RWPE1 (cell line): ENCODE data around the gene ARFGEF3.
A peak's percentile ranks its signal among the peaks of the same experiment; 100 is the strongest.

Source experiments
- CTCF ChIA-PET: fragments of 350-600 bp; sonication (Branson Sonifier 250); formaldehyde crosslinking; extraction: SDS; loops from one replicate; lab custom pipeline; 2021; lab: Yijun Ruan, JAX
- POLR2A ChIA-PET: fragments of 400-600 bp; formaldehyde crosslinking; extraction: SDS; loops from one replicate; lab custom pipeline; 2020; ENCODE audit warnings: antibody characterized with exemption; ENCODE audit not compliant: low non-redundant PET; lab: Yijun Ruan, JAX
- DNase-seq: peaks from one replicate; pipeline ENCODE4 v3.0.0; 2012; ENCODE audit warnings: low spot score
- H3K27ac ChIP-seq: fragments of 450-650 bp; 2 replicates; pipeline ENCODE4 v1.5.1; 2017
- CTCF ChIP-seq: fragments of 450-650 bp; conservative IDR thresholded peaks from 2 replicates; pipeline ENCODE4 v1.5.1; 2017; ENCODE audit warnings: low read depth, mild to moderate bottlenecking

Gene ARFGEF3

GRCh38 chr6:138248011-138248410, 86.3 kb downstream of the ARFGEF3 start:
- no peak for TF ChIP-seq CTCF
- no peak overlapping the region for H3K27ac ChIP-seq
- POLR2A ChIA-PET: no interaction called here
- CTCF ChIA-PET: no interaction called here
- DNase-seq: no peak

- ChIA-PET CTCF (no interaction called here), POLR2A (no interaction called here)
- H3K27ac ChIP-seq: no peak overlapping the region
- DNase-seq: no peak
- TF ChIP-seq CTCF: no peak
Observed at GRCh38 chr6:138248878-138249277, 87.1 kb downstream of the ARFGEF3 start.

- TF ChIP-seq CTCF: no peak
- ChIA-PET POLR2A (no interaction called here), CTCF (no interaction called here)
- H3K27ac ChIP-seq: no peak overlapping the region
- no peak for DNase-seq
Observed at GRCh38 chr6:138250053-138250452, 88.3 kb downstream of the ARFGEF3 start.

GRCh38 chr6:138250513-138251247, 88.9 kb downstream of the ARFGEF3 start:
- no peak for TF ChIP-seq CTCF
- no peak overlapping the region for H3K27ac ChIP-seq
- ChIA-PET CTCF (no interaction called here), POLR2A (no interaction called here)
- peak; percentile 77 for DNase-seq

GRCh38 chr6:138253731-138254130, 92.0 kb downstream of the ARFGEF3 start:
- CTCF ChIA-PET: no interaction called here
- POLR2A ChIA-PET: no interaction called here
- H3K27ac ChIP-seq: no peak overlapping the region
- DNase-seq: no peak
- TF ChIP-seq CTCF: no peak

GRCh38 chr6:138255443-138255842, 93.7 kb downstream of the ARFGEF3 start:
- TF ChIP-seq CTCF: no peak
- POLR2A ChIA-PET: no interaction called here
- CTCF ChIA-PET: no interaction called here
- H3K27ac ChIP-seq: no peak overlapping the region
- no peak for DNase-seq
